Fibroblast of skin of back (primary cell): ENCODE results near the gene GATB.
A peak's percentile ranks its signal among the peaks of the same experiment; 100 is the strongest.

Experiments used
- DNase-seq: peaks from one replicate; pipeline ENCODE4 v3.0.0-alpha.2; 2013

The GATB gene

GRCh38 chr4:151646322-151646721, 114.5 kb downstream of the GATB start:
- DNase-seq, result no peak

GRCh38 chr4:151644622-151645021, 116.2 kb downstream of the GATB start:
- peak; percentile 4 for DNase-seq

- no peak for DNase-seq
These were observed 117.2 kb downstream of the GATB start for GRCh38 chr4:151643564-151643963.

GRCh38 chr4:151641983-151642382, 118.8 kb downstream of the GATB start:
- DNase-seq, result no peak

GRCh38 chr4:151641167-151641566, 119.6 kb downstream of the GATB start:
- peak; percentile 19 for DNase-seq

- DNase-seq, result no peak
These were observed 120.4 kb downstream of the GATB start for GRCh38 chr4:151640381-151640780.

- no peak for DNase-seq
These were observed 122.4 kb downstream of the GATB start for GRCh38 chr4:151638295-151638858.

GRCh38 chr4:151631349-151631748, 129.5 kb downstream of the GATB start:
- DNase-seq, result no peak

GRCh38 chr4:151629097-151629783, 131.6 kb downstream of the GATB start:
- DNase-seq, result no peak

GRCh38 chr4:151628001-151628608, 132.7 kb downstream of the GATB start:
- DNase-seq, result no peak

GRCh38 chr4:151627491-151627890, 133.3 kb downstream of the GATB start:
- DNase-seq, result peak; percentile 13

- no peak for DNase-seq
These were observed 134.1 kb downstream of the GATB start for GRCh38 chr4:151626751-151627150.

GRCh38 chr4:151626228-151626627, 134.6 kb downstream of the GATB start:
- DNase-seq, result no peak

GRCh38 chr4:151624626-151625565, 135.9 kb downstream of the GATB start:
- DNase-seq, result no peak
